GM19324 (cell line): ENCODE measurements around the gene MYRIP.
"Not testable (repeated sequence)": the region's sequence is repeated elsewhere in the genome, so short reads cannot be mapped to it uniquely, and the experiment has no call there.

Experiments used
- ATAC-seq: cut with Tn5 transposase; IDR thresholded peaks from one replicate; pipeline ENCODE4 v1.9.1; 2021; ENCODE audit warnings: mild to moderate bottlenecking, moderate library complexity; ENCODE audit not compliant: unreplicated experiment, low FRiP score

Gene MYRIP

DNA sequence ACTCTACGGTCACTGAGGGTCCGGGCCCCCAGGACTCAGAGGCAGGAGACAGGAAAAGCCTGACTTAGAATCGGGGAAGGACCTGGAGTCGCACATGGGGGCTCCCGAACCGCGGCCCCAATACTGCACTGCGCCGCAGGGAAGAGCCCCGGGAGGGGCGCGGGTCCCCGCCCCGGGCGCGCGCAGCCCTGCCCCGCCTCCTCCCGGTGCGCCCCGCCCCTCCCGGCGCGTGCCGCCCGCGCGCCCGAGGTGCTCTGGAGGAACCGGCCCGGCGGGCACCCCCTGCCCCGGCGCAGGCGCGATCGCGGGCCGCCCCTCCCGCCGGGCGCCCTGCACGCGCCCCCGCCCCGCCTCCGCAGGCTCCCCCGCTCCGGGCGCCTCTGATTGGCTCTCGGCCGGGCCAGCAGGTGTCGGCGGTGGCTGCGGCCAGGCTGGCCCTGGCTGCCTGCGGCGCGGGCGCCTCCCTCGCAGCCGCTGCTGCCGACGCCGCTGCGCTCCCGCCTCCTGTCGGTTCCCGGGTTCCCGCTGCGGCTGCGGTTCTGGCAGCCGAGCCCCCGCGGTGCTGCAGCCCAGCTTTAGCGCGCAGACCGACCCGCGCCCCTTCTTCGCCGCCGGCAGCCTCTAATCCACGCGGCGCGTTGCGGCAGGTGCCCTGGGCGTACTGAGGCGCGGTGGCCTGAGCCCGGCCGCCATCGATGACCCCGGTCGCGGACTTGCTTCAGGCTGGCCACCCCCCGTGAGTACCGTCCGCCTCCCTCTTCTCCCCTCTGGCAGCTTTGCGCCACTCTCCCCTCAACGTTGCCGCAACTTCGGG lies at the start of gene MYRIP:
Gene MYRIP, plus strand, starts transcription at position 429 of the 814 bp plus-strand sequence. CDS start 91,208 bp downstream, outside the sequence.
- ATAC-seq = peak; percentile 88

DNA sequence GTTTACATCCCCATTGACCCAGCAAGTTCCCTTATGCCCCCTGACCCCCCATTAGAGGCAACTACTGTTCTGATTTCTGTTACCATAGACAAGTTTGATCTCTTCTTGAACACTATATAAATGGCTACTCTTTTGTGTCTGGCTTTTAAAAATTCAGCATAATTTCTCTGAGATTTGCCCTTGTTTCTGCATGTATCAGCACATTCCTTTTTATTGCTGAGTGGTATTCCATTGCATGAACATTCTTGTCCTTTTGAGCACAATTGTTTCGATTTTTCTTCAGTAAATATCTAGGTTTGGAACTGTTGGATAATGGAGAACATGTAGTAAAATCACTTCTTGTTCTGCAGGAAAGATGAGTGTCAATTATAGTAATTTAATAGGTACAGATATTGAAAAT lies 49.1 kb upstream of the MYRIP start:
- no peak for ATAC-seq

DNA sequence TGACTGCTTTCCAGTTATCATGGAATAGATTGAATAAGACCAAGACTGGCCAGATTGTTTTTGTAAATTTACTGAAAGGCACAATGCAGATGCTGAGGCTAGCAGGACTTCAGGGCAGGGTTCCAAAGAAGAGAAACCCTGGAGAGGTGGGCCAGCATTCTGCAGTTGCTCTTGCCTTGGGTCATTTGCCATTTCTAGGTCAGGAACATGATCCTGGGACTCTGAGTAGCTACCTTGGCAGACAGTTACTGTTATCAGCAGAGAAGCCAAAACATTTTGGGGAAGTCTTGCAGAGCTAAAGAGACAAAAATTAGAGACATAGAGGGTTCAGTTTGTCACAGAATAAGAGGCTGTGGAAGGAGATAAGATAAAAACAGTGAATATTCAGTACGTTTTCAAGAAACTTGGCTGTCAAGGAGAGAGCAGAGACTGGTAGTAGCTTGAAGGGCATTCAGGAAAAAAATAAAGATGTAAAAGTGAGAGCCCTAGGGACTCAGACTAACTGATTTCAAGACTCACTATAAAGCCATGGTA lies 46.8 kb upstream of the MYRIP start:
- no peak for ATAC-seq

DNA sequence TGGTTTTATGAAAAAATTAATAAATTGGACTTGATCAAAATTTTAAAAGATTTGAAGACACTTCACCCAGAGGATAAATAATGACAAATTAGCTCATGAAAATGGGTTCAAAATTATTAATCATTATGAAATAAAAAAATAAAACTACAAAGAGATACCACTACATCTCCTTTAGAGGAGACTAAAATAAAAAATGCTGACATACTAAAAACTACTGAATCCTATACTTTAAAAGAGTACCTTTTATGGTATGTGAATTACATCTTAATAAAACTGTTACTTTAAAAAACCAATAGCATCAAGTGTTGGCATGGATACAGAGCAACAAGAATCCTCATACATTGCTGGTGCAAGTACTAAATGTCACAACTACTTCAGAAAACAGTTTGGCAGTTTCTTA lies 46.0 kb upstream of the MYRIP start:
- ATAC-seq = no peak

DNA sequence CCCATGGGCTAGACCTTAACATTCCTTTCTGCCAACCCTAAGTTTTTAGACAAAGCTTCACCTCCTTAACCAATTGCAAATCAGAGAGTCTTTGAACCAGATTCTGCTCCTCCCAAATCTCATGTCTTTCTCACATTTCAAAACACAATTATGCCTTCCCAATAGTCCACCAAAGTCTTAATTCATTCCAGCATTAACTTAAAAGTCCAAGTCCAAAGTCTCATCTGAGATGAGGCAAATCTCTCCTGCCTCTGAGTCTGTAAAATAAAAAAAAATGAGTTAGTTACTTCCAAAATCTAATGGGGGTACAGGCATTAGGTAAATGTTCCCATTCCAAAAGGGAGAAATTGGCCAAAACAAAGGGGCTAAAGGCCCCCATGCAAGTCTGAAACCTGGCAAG lies 43.8 kb upstream of the MYRIP start:
- no peak for ATAC-seq

DNA sequence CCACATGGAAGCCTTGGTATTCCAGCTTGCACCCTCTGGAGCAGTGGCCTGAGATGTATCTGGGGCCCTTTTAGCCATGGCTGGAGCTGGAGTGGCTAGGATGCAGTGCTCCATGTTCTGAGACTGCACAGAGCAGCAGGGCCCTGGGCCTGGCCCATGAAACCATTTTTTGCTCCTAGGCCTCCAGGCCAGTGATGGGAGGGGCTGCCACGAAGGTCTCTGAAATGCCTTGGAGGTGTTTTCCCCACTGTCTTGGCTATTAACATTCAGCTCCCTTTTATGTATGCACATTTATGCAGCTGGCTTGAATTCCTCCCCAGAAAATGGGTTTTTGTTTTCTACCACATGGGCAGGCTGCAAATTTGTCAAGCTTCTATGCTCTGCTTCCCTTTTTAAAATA lies 43.0 kb upstream of the MYRIP start:
- ATAC-seq = no peak

DNA sequence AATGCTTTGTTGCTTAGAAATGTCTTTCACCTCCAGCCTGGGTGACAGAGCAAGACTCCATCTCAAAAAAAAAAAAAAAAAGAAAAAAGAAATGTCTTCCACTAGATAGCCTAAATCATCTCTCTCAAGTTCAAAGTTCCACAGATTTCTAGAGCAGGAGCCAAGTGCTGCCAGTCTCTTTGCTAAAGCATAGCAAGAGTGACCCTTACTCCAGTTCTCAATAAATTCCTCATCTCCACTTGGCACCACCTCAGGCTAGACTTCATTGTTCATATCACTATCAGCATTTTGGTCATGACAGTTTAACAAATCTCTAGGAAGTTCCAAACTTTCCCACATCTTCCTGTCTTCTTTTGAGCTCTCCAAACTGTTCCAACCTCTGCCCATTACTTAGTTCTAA lies 42.5 kb upstream of the MYRIP start:
- not testable (repeated sequence) for ATAC-seq

DNA sequence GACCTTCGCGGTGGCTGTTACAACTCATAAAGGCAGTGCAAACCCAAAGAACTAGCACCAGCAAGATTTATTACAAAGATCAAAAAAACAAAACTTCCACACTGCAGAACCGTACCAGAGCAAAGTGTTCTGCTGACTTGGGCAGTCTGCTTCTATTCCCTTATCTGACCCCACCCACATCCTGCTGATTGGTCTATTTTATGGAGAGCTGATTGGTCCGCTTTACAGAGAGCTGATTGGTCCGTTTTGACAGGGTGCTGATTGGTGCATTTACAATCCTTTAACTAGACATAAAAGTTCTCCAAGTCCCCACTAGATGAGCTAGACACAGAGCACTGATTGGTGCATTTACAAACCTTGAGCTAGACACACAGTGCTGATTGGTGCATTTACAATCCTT lies 31.2 kb upstream of the MYRIP start:
- ATAC-seq = not testable (repeated sequence)

DNA sequence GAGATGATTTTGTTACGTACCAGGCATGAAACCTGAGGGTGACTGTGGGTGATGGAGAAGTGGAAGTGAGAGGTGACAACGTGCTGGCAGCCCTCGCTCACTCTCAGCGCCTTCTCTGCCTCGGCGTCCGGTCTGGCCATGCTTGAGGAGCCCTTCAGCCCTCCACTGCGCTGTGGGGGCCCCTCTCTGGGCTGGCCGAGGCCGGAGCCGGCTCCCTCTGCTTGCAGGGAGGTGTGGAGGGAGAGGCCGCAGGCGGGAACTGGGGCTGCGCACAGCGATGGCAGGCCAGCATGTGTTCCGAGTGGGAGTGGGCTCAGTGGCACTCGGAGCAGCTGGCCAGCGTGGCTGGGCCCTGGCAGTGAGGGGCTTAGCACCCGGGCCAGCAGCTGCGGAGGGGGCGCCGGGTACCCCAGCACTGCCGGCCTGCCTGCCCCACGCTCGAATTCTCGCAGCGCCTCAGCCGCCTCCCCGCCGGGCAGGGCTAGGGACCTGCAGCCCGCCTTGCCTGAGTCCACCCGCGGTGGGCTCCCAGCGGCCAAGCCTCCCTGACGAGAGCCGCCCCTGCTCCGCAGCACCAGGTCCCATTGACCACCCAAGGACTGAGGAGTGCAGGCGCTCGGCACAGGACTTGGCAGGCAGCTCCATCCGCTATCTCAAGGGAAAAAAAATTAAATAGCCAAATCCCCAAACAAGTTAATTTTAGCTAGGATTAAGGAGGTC lies 29.7 kb upstream of the MYRIP start:
- no peak for ATAC-seq

DNA sequence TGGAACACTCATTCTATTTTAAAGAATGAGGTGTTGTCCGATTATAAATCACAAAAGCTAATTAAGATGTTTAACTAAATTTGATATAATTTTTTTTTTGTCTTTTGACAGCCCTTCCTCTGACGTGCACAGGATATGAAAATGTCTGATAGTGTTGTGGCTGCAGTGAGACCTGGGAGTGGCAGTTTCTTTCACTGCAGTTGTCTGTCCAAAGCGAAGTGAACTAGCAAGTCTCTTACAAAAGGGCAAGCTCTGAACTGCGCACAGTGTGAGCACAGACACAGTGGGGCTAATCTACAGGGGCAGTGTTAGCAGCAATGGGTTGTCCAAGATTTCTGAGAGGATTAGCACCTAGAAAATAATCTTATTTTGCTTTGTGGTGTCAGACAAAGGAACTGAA lies 29.1 kb upstream of the MYRIP start:
- ATAC-seq = no peak

DNA sequence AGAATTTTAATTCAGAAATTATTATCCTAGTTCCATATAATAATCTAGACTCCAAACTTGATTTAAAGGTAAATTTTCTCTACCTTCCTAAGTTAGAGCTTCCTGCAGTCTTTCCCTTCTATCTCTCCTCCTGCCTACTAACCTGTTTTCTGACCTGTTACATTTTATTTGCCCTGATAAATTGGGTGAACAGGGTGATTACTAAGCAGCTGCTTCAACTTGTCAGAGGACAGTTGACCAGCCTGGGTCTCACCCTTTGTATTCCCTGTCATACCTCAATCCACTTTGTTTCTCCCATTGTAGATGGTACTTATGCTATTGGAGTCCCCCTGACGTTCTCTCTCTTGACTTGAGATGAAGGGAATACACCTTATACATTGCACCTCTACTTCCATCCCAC lies 28.4 kb upstream of the MYRIP start:
- no peak for ATAC-seq

DNA sequence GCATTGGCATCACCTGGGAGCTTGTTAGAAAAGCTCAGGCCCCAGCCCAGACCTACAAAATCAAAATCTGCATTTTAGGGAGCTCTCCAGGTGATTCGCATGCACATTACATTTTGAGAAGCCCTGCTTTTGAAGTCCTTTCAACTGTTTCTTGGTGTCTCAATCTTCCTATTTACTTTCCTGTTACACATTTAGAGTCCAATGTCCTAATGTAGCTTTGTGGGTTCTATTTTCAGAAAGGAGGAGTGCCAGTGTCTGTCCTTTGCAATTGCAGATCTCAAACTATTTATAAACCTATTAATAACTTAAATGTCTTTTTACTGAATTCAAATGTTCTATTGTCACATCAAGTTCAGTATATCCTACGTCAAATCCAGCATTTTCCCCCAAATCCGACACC lies 27.8 kb upstream of the MYRIP start:
- no peak for ATAC-seq

DNA sequence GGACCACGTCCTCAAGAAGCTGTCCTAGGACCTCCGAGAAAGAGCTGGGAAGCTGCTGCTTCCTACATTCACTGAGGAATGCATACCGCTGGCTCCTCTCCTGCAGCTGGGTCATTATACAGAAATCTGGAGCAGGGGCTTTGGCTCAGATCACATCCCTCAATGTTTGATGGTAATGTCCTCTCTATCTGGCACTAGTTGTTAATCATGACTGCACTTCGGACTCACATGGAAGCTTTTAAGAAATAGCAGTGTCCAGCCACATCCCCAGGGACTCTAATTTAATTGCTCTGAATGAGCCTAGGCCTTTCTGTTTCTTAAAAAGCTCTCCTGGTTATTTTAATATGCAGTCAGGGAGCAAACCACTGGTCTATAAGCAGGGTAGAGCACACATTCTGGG lies 25.7 kb upstream of the MYRIP start:
- ATAC-seq = no peak

DNA sequence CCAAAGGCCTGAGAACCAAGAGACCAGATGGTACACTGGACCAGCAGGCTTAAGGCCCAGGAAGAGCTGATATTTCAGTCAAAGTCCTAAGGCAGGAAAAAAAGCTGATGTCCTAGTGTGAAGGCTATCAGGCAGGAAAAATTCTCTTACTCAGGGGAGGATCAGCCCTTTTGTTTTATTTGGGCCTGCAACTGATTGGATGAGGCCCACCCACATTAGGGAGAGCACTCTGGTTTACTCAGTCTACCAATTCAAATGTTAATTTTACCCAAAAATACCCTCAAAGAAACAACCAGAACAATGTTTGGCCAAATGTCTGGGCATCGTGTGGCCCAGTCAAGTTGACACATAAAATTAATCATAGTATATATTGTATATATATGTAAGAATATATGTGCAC lies 24.5 kb upstream of the MYRIP start:
- ATAC-seq = no peak

DNA sequence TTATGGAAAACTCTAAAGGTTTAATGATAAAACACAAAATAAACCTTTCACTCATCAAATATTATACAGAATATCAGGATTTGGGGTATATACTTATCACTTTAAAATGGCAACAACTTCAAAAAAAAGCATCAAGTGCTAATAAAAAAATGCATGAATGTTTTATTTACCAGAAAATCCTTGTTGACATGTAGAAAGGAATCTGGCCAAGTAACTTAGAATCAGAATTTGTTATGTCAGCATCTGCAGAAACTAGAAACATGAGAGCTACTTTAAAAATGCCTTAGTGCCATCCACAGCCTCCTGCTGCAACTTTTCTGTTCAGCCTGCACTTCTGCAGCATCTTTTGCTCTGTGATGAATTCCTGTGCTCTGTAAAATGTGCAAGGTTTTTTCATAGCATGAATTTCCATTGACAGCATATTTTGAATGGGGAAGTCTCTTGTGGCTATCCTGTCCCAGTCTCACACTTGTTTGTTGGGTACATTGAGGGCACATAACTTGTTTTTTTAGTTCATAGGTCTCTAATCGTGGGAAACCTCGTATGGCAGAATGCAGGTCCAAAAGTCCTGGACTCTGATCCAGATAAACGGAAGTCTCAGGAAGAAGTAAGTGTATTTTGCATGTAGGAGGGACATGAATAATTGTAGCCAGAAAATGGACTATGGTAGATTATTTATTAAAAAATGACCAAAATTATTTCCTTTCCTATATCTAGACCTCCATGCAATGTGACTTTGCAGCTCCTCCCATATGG lies 21.1 kb upstream of the MYRIP start:
- ATAC-seq = no peak

DNA sequence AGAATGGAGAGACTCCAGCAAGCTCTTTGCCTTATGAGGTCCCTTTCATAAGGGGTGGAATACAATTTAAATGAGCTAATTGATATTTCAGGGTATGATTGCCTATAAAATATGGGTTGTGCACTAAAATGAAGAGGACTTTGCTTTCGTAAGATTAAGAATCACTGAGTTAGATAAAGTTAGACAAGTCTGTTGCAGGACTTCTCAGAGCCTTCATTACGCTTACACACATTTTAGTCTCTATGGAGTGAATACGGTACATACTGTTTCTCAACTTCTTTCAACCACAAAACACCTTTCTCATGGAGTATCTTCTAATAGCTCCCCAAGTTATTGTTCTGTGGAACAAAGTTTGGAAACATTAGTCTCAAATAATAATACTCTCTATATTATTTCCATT lies 17.8 kb upstream of the MYRIP start:
- no peak for ATAC-seq

DNA sequence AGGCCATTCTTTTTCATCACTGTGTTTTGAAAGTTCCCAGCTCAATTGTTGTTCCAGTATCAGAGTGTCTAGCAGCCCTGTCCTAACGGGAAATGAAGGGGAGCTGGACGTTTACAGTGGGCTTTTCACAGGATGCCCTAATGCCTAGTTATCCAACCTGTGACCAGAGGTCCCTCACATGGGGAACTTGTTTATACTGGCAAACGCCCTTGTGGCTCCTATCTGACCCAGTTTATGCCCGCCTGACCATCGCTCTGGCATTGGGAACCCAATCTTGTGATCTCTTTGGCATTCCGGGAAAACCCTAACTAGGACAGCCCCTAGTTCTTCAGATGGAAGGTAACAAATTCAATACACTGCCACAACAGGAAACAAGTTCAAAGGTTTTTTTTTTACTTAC lies 14.5 kb upstream of the MYRIP start:
- no peak for ATAC-seq

DNA sequence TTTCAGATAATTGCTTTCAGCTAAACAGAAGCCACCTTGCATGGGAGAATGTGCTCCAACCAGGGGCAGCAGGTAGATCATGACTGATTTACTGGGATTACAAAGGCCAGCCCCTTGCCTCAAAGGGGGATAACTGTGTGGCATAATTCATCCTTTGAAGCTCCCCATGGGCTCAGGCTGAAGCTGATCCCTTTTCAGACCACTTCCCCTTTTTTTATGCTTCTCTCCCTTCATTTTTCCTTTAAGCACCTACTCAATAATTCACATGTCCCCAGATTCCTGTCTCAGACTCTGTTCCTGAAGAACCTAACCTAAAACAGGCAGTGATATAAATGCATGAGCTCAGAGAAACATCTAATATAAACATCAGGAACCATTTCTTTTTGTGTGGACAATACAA lies 8.2 kb upstream of the MYRIP start:
- ATAC-seq = no peak

DNA sequence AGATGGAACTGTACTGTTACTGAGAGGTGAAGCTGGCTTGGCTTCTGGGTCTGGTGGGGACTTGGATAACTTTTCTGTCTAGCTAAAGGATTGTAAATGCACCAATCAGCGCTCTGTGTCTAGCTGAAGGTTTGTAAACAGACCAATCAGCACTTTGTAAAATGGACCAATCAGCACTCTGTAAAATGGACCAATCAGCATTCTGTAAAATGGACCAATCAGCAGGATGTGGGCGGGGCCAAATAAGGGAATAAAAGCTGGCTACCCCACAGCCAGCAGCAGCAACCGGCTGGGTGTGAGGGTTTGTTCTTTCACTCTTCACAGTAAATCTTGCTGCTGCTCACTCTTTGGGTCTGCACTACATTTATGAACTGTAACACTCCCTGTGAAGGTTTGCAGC lies 6.9 kb upstream of the MYRIP start:
- ATAC-seq = not testable (repeated sequence)

DNA sequence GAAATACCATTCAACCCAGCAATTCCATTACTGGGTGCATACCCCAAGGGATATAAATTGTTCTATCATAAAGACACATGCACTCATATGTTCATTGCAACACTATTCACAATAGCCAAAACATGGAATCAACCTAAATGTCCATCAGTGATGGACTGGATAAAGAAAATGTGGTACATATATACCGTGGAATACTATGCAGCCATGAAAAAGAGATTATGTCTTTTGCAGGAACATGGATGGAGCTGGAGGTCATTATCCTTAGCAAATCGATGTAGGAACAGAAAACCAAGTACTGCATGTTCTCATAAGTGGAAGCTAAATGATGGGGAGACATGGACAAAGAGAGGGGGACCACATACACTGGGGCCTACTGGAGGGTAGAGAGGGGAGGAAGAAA lies 5.5 kb upstream of the MYRIP start:
- no peak for ATAC-seq

DNA sequence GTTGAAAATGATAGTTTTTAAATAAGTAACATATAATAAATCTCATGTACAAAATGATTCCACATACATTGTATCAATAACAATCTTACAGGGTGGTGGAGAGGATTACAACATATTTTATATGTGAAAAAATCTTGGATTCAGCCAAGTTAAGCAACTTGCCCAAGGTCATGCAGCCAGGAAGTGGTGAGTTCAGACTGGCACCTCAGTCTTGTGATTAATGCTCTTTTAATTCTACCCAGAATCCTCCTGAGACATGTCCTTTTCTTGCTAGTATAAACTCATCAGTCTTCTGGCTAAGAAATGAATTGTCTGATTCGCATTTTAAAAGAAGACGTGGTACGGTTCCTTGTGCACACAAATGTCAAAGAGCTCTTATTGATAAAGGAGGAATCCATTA lies 4.5 kb upstream of the MYRIP start:
- ATAC-seq = no peak
